Smooth muscle cell (in vitro differentiated cells): Measurements from ENCODE around the gene RCSD1. TPM values are rescaled to one million over a fixed set of nuclear protein-coding genes. Genes with fewer than 3 reads are reported as not detected.

ENCODE experiments used
- DNase-seq: peaks from one replicate; lab custom pipeline; 2025; ENCODE audit not compliant: unreplicated experiment; lab: John Stamatoyannopoulos, UW
- H2AFZ ChIP-seq: fragments of 200-600 bp; sonication (generic); 2 replicates; pipeline ENCODE4 v1.6.0; 2016; ENCODE audit warnings: antibody characterized with exemption, low read depth, mild to moderate bottlenecking
- H3F3A ChIP-seq: fragments of 200-600 bp; sonication (generic); 2 replicates; pipeline ENCODE4 v1.6.0; 2017; ENCODE audit warnings: antibody characterized with exemption, low read depth
- H3K27ac ChIP-seq: fragments of 200-600 bp; sonication (generic); 2 replicates; pipeline ENCODE4 v1.5.1; 2016; ENCODE audit warnings: low read depth, mild to moderate bottlenecking
- H3K27me3 ChIP-seq: fragments of 200-600 bp; sonication (generic); 2 replicates; pipeline ENCODE4 v1.6.1; 2016; ENCODE audit warnings: low read depth, mild to moderate bottlenecking
- H3K36me3 ChIP-seq: fragments of 200-600 bp; sonication (generic); 2 replicates; pipeline ENCODE4 v1.5.1; 2016; ENCODE audit warnings: low read depth
- H3K4me1 ChIP-seq: fragments of 200-600 bp; sonication (generic); 2 replicates; pipeline ENCODE4 v1.5.1; 2016; ENCODE audit warnings: low read depth
- H3K4me2 ChIP-seq: fragments of 200-600 bp; sonication (generic); 2 replicates; pipeline ENCODE4 v1.6.0; 2016; ENCODE audit warnings: mild to moderate bottlenecking
- H3K4me3 ChIP-seq: fragments of 200-600 bp; sonication (generic); 2 replicates; pipeline ENCODE4 v1.5.1; 2016; ENCODE audit warnings: mild to moderate bottlenecking
- H3K79me2 ChIP-seq: fragments of 200-600 bp; sonication (generic); 2 replicates; pipeline ENCODE4 v1.6.0; 2016; ENCODE audit warnings: low read depth, mild to moderate bottlenecking
- H3K9ac ChIP-seq: fragments of 200-600 bp; sonication (generic); 2 replicates; pipeline ENCODE4 v1.6.0; 2016; ENCODE audit warnings: low read depth
- H3K9me3 ChIP-seq: fragments of 200-600 bp; sonication (generic); replicated peaks from 2 replicates; pipeline ENCODE4 v1.5.1; 2016; ENCODE audit warnings: low read depth
- H4K20me1 ChIP-seq: fragments of 200-600 bp; sonication (generic); 2 replicates; pipeline ENCODE4 v1.6.0; 2016; ENCODE audit warnings: low read depth
- CTCF ChIP-seq: fragments of 200-600 bp; sonication (generic); IDR thresholded peaks from 2 replicates; pipeline ENCODE4 v1.5.1; 2017; ENCODE audit warnings: borderline replicate concordance, mild to moderate bottlenecking, antibody characterized with exemption; ENCODE audit not compliant: insufficient read depth, poor library complexity, severe bottlenecking
- WGBS: methylation state at CpG from one replicate; pipeline ENCODE4 v1.1.7; 2016; ENCODE audit warnings: low lambda C conversion rate; 5-methylcytosine and 5-hydroxymethylcytosine counted together
- polyA plus RNA-seq: library from polyadenylated mRNA; unstranded; fragments of >200 nt; fragmentation: Nextera tagmentation; extraction: Ambion mirVana; gene quantifications from 2 replicates; pipeline ENCODE4 v1.2.1, GENCODE V29; 2016
- total RNA-seq: library from RNA; depleted of rRNA; stranded (reverse); fragments of >200 nt; gene quantifications from 2 replicates; pipeline ENCODE4 v1.2.3, GENCODE V29; 2014

The RCSD1 gene
- total and polyA plus RNA-seq, 2 experiments from 2014 or later = 0.40 TPM; not detected in 1

GRCh38 chr1:167628741-167629515 lies 1.1 kb upstream of the RCSD1 start:
- Histone ChIP-seq H3K9ac (no peak overlapping the region), H3K27ac (no peak overlapping the region), H3K4me2 (no peak overlapping the region), H2AFZ (no peak overlapping the region), H4K20me1 (no peaks in the 10 kb centered on the region), H3F3A (no peaks in the 10 kb centered on the region), H3K27me3 (no peaks in the 10 kb centered on the region), H3K9me3 (no peaks in the 10 kb centered on the region), H3K4me1 (no peaks in the 10 kb centered on the region), H3K4me3 (no peak overlapping the region), H3K36me3 (no peaks in the 10 kb centered on the region), H3K79me2 (no peaks in the 10 kb centered on the region)
- no peak for TF ChIP-seq CTCF
- no peak for DNase-seq
- 91% methylated on average over 12 of the region's 12 CpGs for WGBS

- no peaks in the 10 kb centered on the region for H3K27me3 ChIP-seq
- H3K9me3 ChIP-seq = no peaks in the 10 kb centered on the region
- H3K9ac ChIP-seq = no peak overlapping the region
- WGBS = 46% methylated on average over 16 of the region's 16 CpGs
- no peaks in the 10 kb centered on the region for H3F3A ChIP-seq
- H4K20me1 ChIP-seq = no peaks in the 10 kb centered on the region
- H3K79me2 ChIP-seq = no peaks in the 10 kb centered on the region
- H3K4me1 ChIP-seq = peaks cover 10% of the 10 kb centered on the region
- peak overlapping the region; percentile 99 for H3K4me2 ChIP-seq
- peak overlapping the region; percentile 49 for H2AFZ ChIP-seq
- no peak for TF ChIP-seq CTCF
- no peak for DNase-seq
- peak overlapping the region; percentile 68 for H3K4me3 ChIP-seq
- no peak overlapping the region for H3K27ac ChIP-seq
- no peaks in the 10 kb centered on the region for H3K36me3 ChIP-seq
These were observed 745 bp downstream of the RCSD1 start for GRCh38 chr1:167630568-167631385.

- Histone ChIP-seq H3K4me3 (no peak overlapping the region), H3K79me2 (no peaks in the 10 kb centered on the region), H3K4me1 (peaks cover 14% of the 10 kb centered on the region), H3K27me3 (no peaks in the 10 kb centered on the region), H3K4me2 (no peak overlapping the region), H3F3A (no peaks in the 10 kb centered on the region), H3K9me3 (no peaks in the 10 kb centered on the region), H2AFZ (no peak overlapping the region), H3K27ac (no peak overlapping the region), H3K36me3 (no peaks in the 10 kb centered on the region), H3K9ac (no peak overlapping the region), H4K20me1 (no peaks in the 10 kb centered on the region)
- DNase-seq = no peak
- 86% methylated on average over 3 of the region's 3 CpGs for WGBS
- no peak for TF ChIP-seq CTCF
These were observed 1.4 kb downstream of the RCSD1 start for GRCh38 chr1:167631386-167631935.
